HG02642 (cell line): Measurements from ENCODE around the gene TRIM26.
"Not testable (repeated sequence)": the region's sequence is repeated elsewhere in the genome, so short reads cannot be mapped to it uniquely, and the experiment has no call there.

Experiments
- ATAC-seq: cut with Tn5 transposase; IDR thresholded peaks from one replicate; pipeline ENCODE4 v1.9.1; 2021; ENCODE audit warnings: mild to moderate bottlenecking; ENCODE audit not compliant: unreplicated experiment, poor library complexity

Gene TRIM26

GRCh38 chr6:30156262-30156599, 57.0 kb downstream of the TRIM26 start:
- no peak for ATAC-seq

GRCh38 chr6:30155520-30156261, 57.5 kb downstream of the TRIM26 start:
- no peak for ATAC-seq

GRCh38 chr6:30154709-30155519, 58.3 kb downstream of the TRIM26 start:
- no peak for ATAC-seq

GRCh38 chr6:30154061-30154460, 59.1 kb downstream of the TRIM26 start:
- ATAC-seq = no peak

- ATAC-seq = no peak
Measured at GRCh38 chr6:30152910-30153610, 60.1 kb downstream of the TRIM26 start.

- no peak for ATAC-seq
Measured at GRCh38 chr6:30152016-30152673, 61.1 kb downstream of the TRIM26 start.

GRCh38 chr6:30151580-30151979, 61.6 kb downstream of the TRIM26 start:
- ATAC-seq = no peak

- no peak for ATAC-seq
Measured at GRCh38 chr6:30150671-30151395, 62.4 kb downstream of the TRIM26 start.

- ATAC-seq = no peak
Measured at GRCh38 chr6:30149858-30150550, 63.2 kb downstream of the TRIM26 start.

GRCh38 chr6:30149234-30149633, 64.0 kb downstream of the TRIM26 start:
- ATAC-seq = no peak

GRCh38 chr6:30147096-30147495, 66.1 kb downstream of the TRIM26 start:
- ATAC-seq = no peak

GRCh38 chr6:30145818-30146217, 67.4 kb downstream of the TRIM26 start:
- ATAC-seq = no peak

- ATAC-seq = no peak
Measured at GRCh38 chr6:30144811-30145210, 68.4 kb downstream of the TRIM26 start.

GRCh38 chr6:30143780-30144179, 69.4 kb downstream of the TRIM26 start:
- no peak for ATAC-seq

- ATAC-seq = no peak
Measured at GRCh38 chr6:30142665-30143064, 70.5 kb downstream of the TRIM26 start.

GRCh38 chr6:30140240-30140639, 73.0 kb downstream of the TRIM26 start:
- ATAC-seq = not testable (repeated sequence)

- no peak for ATAC-seq
Measured at GRCh38 chr6:30136570-30137286, 76.5 kb downstream of the TRIM26 start.

GRCh38 chr6:30135757-30136156, 77.4 kb downstream of the TRIM26 start, which contains the start of gene TRIM40:
Gene TRIM40, plus strand, starts transcription at chr6:30136140. Its CDS starts 897 bp downstream, at chr6:30137037.
- no peak for ATAC-seq

GRCh38 chr6:30135147-30135546, 78.1 kb downstream of the TRIM26 start:
- no peak for ATAC-seq
